ENCODE results near the gene CDH4. TPM values are rescaled to one million over a fixed set of nuclear protein-coding genes. Genes with fewer than 3 reads are reported as not detected.

CDH4 gene
- total and polyA plus RNA-seq, 5 donors from 2014 or later = 0.07 to 0.69 (median 0.49) TPM; not detected in 1

- H3K36me3 Mint-ChIP-seq = peaks cover 4% of the 10 kb centered on the region
- no peak overlapping the region for H3K4me3 Mint-ChIP-seq
- peaks cover 4 to 6% of the 10 kb centered on the region in 2 experiments for H3K9me3 ChIP-seq (ENCODE audit: control insufficient read depth in 2 of 2, low read length in 2 of 2)
These were observed 338.2 kb downstream of the CDH4 start for GRCh38 chr20:61590236-61590635.

GRCh38 chr20:61593516-61593915 is 341.5 kb downstream of the CDH4 start:
- Mint-ChIP-seq H3K27ac (no peak overlapping the region), H3K9me3 (peaks cover 0 to 20% (median 6%) of the 10 kb centered on the region in 7 donors), H3K4me1 (no peaks in the 10 kb centered on the region), H3K27me3 (no peaks in the 10 kb centered on the region), H3K36me3 (peaks cover 4% of the 10 kb centered on the region), H3K4me3 (no peak overlapping the region)
- no peak overlapping the region for H3K4me3 ChIP-seq (ENCODE audit: low read depth, low read length)
- H3K36me3 ChIP-seq (ENCODE audit: control insufficient read depth, insufficient read depth, low read length) = no peaks in the 10 kb centered on the region
- DNase-seq = no peak
- no peaks in the 10 kb centered on the region for H3K4me1 ChIP-seq (ENCODE audit: control insufficient read depth, insufficient read depth, low read length, poor library complexity, severe bottlenecking)
- no peaks in the 10 kb centered on the region for H3K27me3 ChIP-seq (ENCODE audit: control insufficient read depth, insufficient read depth, low read length)
- peaks cover 4 to 6% of the 10 kb centered on the region in 2 experiments for H3K9me3 ChIP-seq (ENCODE audit: control insufficient read depth in 2 of 2, low read length in 2 of 2)
- no peak overlapping the region for H3K27ac ChIP-seq (ENCODE audit: insufficient read depth, low read length, poor library complexity, severe bottlenecking)
- no peak for ATAC-seq (ENCODE audit: low read depth in 2 of 2)

More at GRCh38 chr20:61590236-61590635, 338.2 kb downstream of the CDH4 start:
- Mint-ChIP-seq H3K4me1 (no peaks in the 10 kb centered on the region), H3K9me3 (peaks cover 0 to 13% (median 3%) of the 10 kb centered on the region in 7 donors), H3K27me3 (no peaks in the 10 kb centered on the region), H3K27ac (no peak overlapping the region)
- Histone ChIP-seq H3K4me1 (ENCODE audit: control insufficient read depth, insufficient read depth, low read length, poor library complexity, severe bottlenecking) (no peaks in the 10 kb centered on the region), H3K36me3 (ENCODE audit: control insufficient read depth, insufficient read depth, low read length) (no peaks in the 10 kb centered on the region), H3K27ac (ENCODE audit: insufficient read depth, low read length, poor library complexity, severe bottlenecking) (no peak overlapping the region), H3K4me3 (ENCODE audit: low read depth, low read length) (no peak overlapping the region), H3K27me3 (ENCODE audit: control insufficient read depth, insufficient read depth, low read length) (no peaks in the 10 kb centered on the region)
- ATAC-seq (ENCODE audit: low read depth in 2 of 2) (no peak), DNase-seq (no peak)

GRCh38 chr20:61594198-61594597 is 342.1 kb downstream of the CDH4 start:
- DNase-seq = no peak
- no peaks in the 10 kb centered on the region for H3K27me3 Mint-ChIP-seq
- H3K27ac Mint-ChIP-seq = no peak overlapping the region
- no peaks in the 10 kb centered on the region for H3K27me3 ChIP-seq (ENCODE audit: control insufficient read depth, insufficient read depth, low read length)
- H3K9me3 ChIP-seq (ENCODE audit: control insufficient read depth in 2 of 2, low read length in 2 of 2) = peaks cover 4 to 6% of the 10 kb centered on the region in 2 experiments
- H3K4me1 Mint-ChIP-seq = no peaks in the 10 kb centered on the region
- no peak overlapping the region for H3K4me3 ChIP-seq (ENCODE audit: low read depth, low read length)
- peaks cover 0 to 20% (median 6%) of the 10 kb centered on the region in 7 donors for H3K9me3 Mint-ChIP-seq
- H3K4me1 ChIP-seq (ENCODE audit: control insufficient read depth, insufficient read depth, low read length, poor library complexity, severe bottlenecking) = no peaks in the 10 kb centered on the region
- H3K36me3 Mint-ChIP-seq = peaks cover 4% of the 10 kb centered on the region
- no peak overlapping the region for H3K27ac ChIP-seq (ENCODE audit: insufficient read depth, low read length, poor library complexity, severe bottlenecking)
- H3K36me3 ChIP-seq (ENCODE audit: control insufficient read depth, insufficient read depth, low read length) = no peaks in the 10 kb centered on the region
- ATAC-seq (ENCODE audit: low read depth in 2 of 2) = no peak
- no peak overlapping the region for H3K4me3 Mint-ChIP-seq

- Mint-ChIP-seq H3K27ac (no peak overlapping the region), H3K4me3 (no peak overlapping the region), H3K36me3 (peaks cover 4% of the 10 kb centered on the region), H3K27me3 (no peaks in the 10 kb centered on the region), H3K4me1 (no peaks in the 10 kb centered on the region), H3K9me3 (peaks cover 0 to 20% (median 8%) of the 10 kb centered on the region in 7 donors)
- H3K4me3 ChIP-seq (ENCODE audit: low read depth, low read length) = no peak overlapping the region
- H3K27ac ChIP-seq (ENCODE audit: insufficient read depth, low read length, poor library complexity, severe bottlenecking) = no peak overlapping the region
- H3K9me3 ChIP-seq (ENCODE audit: control insufficient read depth in 2 of 2, low read length in 2 of 2) = peaks cover 4 to 6% of the 10 kb centered on the region in 2 experiments
- H3K27me3 ChIP-seq (ENCODE audit: control insufficient read depth, insufficient read depth, low read length) = no peaks in the 10 kb centered on the region
- no peaks in the 10 kb centered on the region for H3K4me1 ChIP-seq (ENCODE audit: control insufficient read depth, insufficient read depth, low read length, poor library complexity, severe bottlenecking)
- H3K36me3 ChIP-seq (ENCODE audit: control insufficient read depth, insufficient read depth, low read length) = no peaks in the 10 kb centered on the region
- DNase-seq = no peak
- ATAC-seq (ENCODE audit: low read depth in 2 of 2) = no peak
These were observed 343.2 kb downstream of the CDH4 start for GRCh38 chr20:61595216-61595615.

- Mint-ChIP-seq H3K4me1 (no peaks in the 10 kb centered on the region), H3K4me3 (no peak overlapping the region)
- no peak for ATAC-seq (ENCODE audit: low read depth in 2 of 2)
These were observed 344.7 kb downstream of the CDH4 start for GRCh38 chr20:61596687-61597330.

GRCh38 chr20:61597996-61598395 is 345.9 kb downstream of the CDH4 start:
- no peak for DNase-seq
- Mint-ChIP-seq H3K27ac (no peak overlapping the region), H3K4me3 (no peak overlapping the region), H3K27me3 (no peaks in the 10 kb centered on the region), H3K36me3 (peaks cover 4% of the 10 kb centered on the region), H3K9me3 (peaks cover 0 to 13% (median 4%) of the 10 kb centered on the region in 7 donors), H3K4me1 (no peaks in the 10 kb centered on the region)
- Histone ChIP-seq H3K27ac (ENCODE audit: insufficient read depth, low read length, poor library complexity, severe bottlenecking) (no peak overlapping the region), H3K27me3 (ENCODE audit: control insufficient read depth, insufficient read depth, low read length) (no peaks in the 10 kb centered on the region), H3K36me3 (ENCODE audit: control insufficient read depth, insufficient read depth, low read length) (no peaks in the 10 kb centered on the region), H3K4me3 (ENCODE audit: low read depth, low read length) (no peak overlapping the region), H3K4me1 (ENCODE audit: control insufficient read depth, insufficient read depth, low read length, poor library complexity, severe bottlenecking) (no peaks in the 10 kb centered on the region), H3K9me3 (ENCODE audit: control insufficient read depth in 2 of 2, low read length in 2 of 2) (no peaks in the 10 kb centered on the region)
- ATAC-seq (ENCODE audit: low read depth in 2 of 2) = no peak

More at GRCh38 chr20:61596687-61597330, 344.7 kb downstream of the CDH4 start:
- H3K4me3 ChIP-seq (ENCODE audit: low read depth, low read length) = no peak overlapping the region
- H3K9me3 Mint-ChIP-seq = peaks cover 0 to 16% (median 6%) of the 10 kb centered on the region in 7 donors
- H3K36me3 Mint-ChIP-seq = peaks cover 4% of the 10 kb centered on the region
- DNase-seq = no peak
- no peak overlapping the region for H3K27ac Mint-ChIP-seq
- H3K27me3 ChIP-seq (ENCODE audit: control insufficient read depth, insufficient read depth, low read length) = no peaks in the 10 kb centered on the region
- H3K27me3 Mint-ChIP-seq = no peaks in the 10 kb centered on the region
- H3K36me3 ChIP-seq (ENCODE audit: control insufficient read depth, insufficient read depth, low read length) = no peaks in the 10 kb centered on the region
- no peak overlapping the region for H3K27ac ChIP-seq (ENCODE audit: insufficient read depth, low read length, poor library complexity, severe bottlenecking)
- H3K4me1 ChIP-seq (ENCODE audit: control insufficient read depth, insufficient read depth, low read length, poor library complexity, severe bottlenecking) = no peaks in the 10 kb centered on the region
- peaks cover 1 to 2% of the 10 kb centered on the region in 2 experiments for H3K9me3 ChIP-seq (ENCODE audit: control insufficient read depth in 2 of 2, low read length in 2 of 2)

- ATAC-seq (ENCODE audit: low read depth in 2 of 2) = no peak
- no peak for DNase-seq
These were observed 346.5 kb downstream of the CDH4 start for GRCh38 chr20:61598586-61598985.

GRCh38 chr20:61599061-61599531 is 347.0 kb downstream of the CDH4 start:
- Histone ChIP-seq H3K9me3 (ENCODE audit: control insufficient read depth in 2 of 2, low read length in 2 of 2) (no peaks in the 10 kb centered on the region), H3K27ac (ENCODE audit: insufficient read depth, low read length, poor library complexity, severe bottlenecking) (no peak overlapping the region), H3K4me1 (ENCODE audit: control insufficient read depth, insufficient read depth, low read length, poor library complexity, severe bottlenecking) (no peaks in the 10 kb centered on the region), H3K4me3 (ENCODE audit: low read depth, low read length) (no peak overlapping the region), H3K27me3 (ENCODE audit: control insufficient read depth, insufficient read depth, low read length) (no peaks in the 10 kb centered on the region), H3K36me3 (ENCODE audit: control insufficient read depth, insufficient read depth, low read length) (no peaks in the 10 kb centered on the region)
- Mint-ChIP-seq H3K4me1 (no peaks in the 10 kb centered on the region), H3K9me3 (peaks cover 0 to 10% (median 4%) of the 10 kb centered on the region in 7 donors), H3K27ac (no peak overlapping the region), H3K36me3 (no peaks in the 10 kb centered on the region), H3K4me3 (no peak overlapping the region), H3K27me3 (no peaks in the 10 kb centered on the region)
- no peak for ATAC-seq (ENCODE audit: low read depth in 2 of 2)
- DNase-seq = no peak

More at GRCh38 chr20:61598586-61598985, 346.5 kb downstream of the CDH4 start:
- no peaks in the 10 kb centered on the region for H3K36me3 Mint-ChIP-seq
- Histone ChIP-seq H3K36me3 (ENCODE audit: control insufficient read depth, insufficient read depth, low read length) (no peaks in the 10 kb centered on the region), H3K27ac (ENCODE audit: insufficient read depth, low read length, poor library complexity, severe bottlenecking) (no peak overlapping the region), H3K27me3 (ENCODE audit: control insufficient read depth, insufficient read depth, low read length) (no peaks in the 10 kb centered on the region), H3K4me3 (ENCODE audit: low read depth, low read length) (no peak overlapping the region), H3K9me3 (ENCODE audit: control insufficient read depth in 2 of 2, low read length in 2 of 2) (no peaks in the 10 kb centered on the region), H3K4me1 (ENCODE audit: control insufficient read depth, insufficient read depth, low read length, poor library complexity, severe bottlenecking) (no peaks in the 10 kb centered on the region)
- H3K27me3 Mint-ChIP-seq = no peaks in the 10 kb centered on the region
- no peak overlapping the region for H3K27ac Mint-ChIP-seq
- no peaks in the 10 kb centered on the region for H3K4me1 Mint-ChIP-seq
- peaks cover 0 to 10% (median 4%) of the 10 kb centered on the region in 7 donors for H3K9me3 Mint-ChIP-seq
- no peak overlapping the region for H3K4me3 Mint-ChIP-seq

All from CD4-positive, CD25-positive, alpha-beta regulatory T cell (primary cell).